ENCODE data around the gene AKR1C3.
"Not testable (repeated sequence)": the region's sequence is repeated elsewhere in the genome, so short reads cannot be mapped to it uniquely, and the experiment has no call there.

The AKR1C3 gene

DNA sequence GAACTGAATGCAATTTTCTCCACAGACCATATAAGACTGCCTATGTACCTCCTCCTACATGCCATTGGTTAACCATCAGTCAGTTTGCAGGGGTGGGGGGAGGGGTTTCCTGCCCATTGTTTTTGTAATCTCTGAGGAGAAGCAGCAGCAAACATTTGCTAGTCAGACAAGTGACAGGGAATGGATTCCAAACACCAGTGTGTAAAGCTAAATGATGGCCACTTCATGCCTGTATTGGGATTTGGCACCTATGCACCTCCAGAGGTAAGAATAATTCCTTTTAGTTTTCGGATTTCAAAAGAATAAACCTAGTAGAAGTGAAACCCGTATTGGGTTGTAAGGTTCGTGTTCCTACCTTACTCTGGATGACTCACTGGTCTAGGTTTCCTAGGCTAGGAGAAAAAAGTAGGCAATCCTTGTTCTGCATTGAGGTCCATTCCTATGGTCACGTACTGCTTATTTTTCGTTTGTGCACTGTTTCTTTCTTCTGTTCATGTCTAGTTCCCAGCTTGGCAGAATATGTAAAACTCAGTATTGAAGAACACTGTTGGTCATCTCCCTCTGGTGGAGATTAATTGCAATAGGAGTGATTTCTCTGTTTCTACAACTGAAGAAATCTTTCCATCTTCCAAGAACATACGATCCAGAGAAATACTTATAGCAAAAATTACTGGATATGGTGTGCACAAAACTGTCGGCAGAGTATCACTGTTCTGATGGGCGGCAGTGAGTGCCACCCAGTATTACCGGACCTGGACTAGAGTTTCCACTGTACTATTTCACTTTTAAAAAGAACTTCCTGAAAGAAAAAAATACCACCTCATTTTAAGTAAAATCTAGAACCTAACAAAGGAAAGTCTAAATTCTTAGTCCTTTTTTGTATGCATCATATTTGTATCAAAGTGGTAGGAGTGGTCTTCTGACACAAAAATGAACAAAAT, at the start of gene AKR1C3:
TSS of gene AKR1C3 (plus strand) at position 150 of the 941 bp plus-strand sequence. CDS start at position 181, 31 bp downstream.
- no peak for DNase-seq (ENCODE audit: low read depth in 2 of 2)

GRCh38 chr10:5045095-5045494, 49.1 kb upstream of the AKR1C3 start:
- DNase-seq (ENCODE audit: low read depth in 2 of 2): no peak

- no peak for DNase-seq (ENCODE audit: low read depth in 2 of 2)
Observed at GRCh38 chr10:5046410-5046809, 47.8 kb upstream of the AKR1C3 start.

DNA sequence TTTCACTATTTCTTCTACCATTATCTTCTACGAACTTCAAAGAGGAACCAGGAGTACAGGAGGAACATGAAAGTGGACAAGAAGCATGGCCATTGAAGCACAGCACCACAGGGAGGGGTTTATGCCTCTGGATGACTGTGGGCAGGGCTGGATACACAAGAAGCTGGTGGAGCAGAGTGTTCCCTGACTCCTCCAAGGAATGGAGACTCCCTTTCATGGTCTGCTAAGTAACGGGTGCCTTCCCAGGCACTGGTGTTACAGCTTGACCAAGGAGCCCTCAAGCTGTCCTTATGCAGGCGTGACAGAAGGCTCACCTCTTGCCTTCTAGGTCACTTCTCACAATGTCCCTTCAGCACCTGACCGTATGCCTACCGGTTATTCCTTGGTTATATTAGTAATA, 47.2 kb upstream of the AKR1C3 start:
- DNase-seq (ENCODE audit: low read depth in 2 of 2): not testable (repeated sequence)

DNA sequence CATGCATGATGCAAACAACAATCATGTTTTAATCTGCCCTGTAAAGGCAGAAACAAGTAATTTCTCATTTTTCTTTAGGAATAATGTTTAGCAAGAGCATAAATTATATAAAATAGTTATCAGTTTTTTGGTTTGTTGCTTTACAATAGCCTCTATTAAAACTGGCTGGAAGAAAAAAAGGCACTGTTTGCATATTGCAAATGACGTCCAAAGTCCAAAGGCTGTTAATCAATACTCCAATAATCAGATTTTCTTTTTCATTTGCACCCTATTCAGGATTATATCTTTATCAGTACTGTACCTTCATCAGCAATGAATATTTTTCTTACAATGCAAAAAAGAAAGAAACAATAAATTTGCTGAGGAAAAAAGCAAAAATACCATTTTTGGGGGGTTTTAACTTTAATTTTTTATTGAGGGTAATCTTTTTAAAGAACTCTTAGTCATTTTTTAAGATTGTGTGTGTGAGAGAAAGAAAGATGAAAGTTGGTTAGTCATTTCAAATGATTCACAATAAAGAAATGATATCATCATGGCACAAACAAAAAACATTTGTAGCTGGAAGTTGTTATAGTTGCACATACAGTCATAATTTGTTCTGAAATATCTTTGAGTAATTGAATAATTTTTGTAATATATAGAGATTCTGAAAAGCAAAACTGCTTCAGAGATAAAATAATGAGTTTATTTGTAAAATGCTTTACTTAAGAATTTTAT, 46.1 kb upstream of the AKR1C3 start:
- no peak for DNase-seq (ENCODE audit: low read depth in 2 of 2)

- DNase-seq (ENCODE audit: low read depth in 2 of 2): not testable (repeated sequence)
Observed at GRCh38 chr10:5052951-5053500, 41.2 kb upstream of the AKR1C3 start.

DNA sequence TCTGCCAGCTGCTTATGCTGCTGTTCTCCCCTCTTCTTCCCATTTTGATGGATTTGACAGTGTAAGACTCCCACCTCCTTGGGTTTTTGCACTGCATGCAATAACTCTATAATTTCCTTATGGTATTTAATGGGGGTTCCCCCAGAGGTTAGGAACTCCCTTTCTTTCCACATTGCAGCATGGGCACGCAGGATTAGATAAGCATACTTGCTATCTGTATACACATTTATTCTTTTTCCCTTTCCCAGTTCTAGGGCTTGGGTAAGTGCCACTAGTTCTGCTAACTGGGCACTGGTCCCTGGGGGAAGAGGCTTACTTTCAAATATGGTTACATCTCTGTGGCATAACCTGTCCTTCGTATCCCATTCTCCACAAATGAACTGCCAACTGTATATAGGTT, 39.4 kb upstream of the AKR1C3 start:
- DNase-seq (ENCODE audit: low read depth in 2 of 2): not testable (repeated sequence)

DNA sequence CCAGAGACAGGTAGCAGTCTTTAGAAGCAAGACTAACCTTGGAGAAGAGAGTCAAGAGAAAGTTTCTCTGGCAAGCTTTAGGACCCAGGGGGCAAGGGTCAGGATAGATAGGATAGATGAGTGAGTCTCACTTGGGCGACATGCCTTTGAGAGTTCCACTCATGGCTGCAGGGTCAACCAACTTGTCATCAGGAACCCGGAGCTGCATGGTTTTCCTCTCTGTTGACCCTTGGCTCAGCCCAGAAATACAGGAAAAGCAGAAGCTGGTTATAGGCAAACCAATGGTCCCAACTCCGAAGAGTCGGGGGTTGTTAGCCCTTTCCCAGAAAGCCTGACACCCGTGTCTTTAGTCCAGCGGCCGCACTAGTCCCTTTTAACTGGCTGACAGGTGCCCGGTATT, 34.9 kb upstream of the AKR1C3 start:
- DNase-seq (ENCODE audit: low read depth in 2 of 2): not testable (repeated sequence)

DNA sequence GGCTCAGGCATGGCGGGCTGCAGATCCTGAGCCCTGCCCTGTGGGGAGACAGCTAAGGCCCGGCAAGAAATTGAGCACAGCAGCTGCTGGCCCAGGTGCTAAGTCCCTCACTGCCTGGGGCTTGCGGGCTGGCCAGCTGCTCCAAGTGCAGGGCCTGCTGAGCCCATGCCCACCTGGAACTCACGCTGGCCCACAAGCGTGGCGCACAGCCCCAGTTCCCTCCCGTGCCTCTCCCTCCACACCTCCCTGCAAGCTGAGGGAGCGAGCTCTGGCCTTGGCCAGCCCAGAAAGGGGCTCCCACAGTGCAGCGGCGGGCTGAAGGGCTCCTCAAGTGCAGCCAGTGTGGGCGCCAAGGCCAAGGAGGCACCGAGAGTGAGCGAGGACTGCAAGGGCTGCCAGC, 33.4 kb upstream of the AKR1C3 start:
- not testable (repeated sequence) for DNase-seq (ENCODE audit: low read depth in 2 of 2)

- DNase-seq (ENCODE audit: low read depth in 2 of 2): no peak
Observed at GRCh38 chr10:5064656-5065055, 29.6 kb upstream of the AKR1C3 start.

DNA sequence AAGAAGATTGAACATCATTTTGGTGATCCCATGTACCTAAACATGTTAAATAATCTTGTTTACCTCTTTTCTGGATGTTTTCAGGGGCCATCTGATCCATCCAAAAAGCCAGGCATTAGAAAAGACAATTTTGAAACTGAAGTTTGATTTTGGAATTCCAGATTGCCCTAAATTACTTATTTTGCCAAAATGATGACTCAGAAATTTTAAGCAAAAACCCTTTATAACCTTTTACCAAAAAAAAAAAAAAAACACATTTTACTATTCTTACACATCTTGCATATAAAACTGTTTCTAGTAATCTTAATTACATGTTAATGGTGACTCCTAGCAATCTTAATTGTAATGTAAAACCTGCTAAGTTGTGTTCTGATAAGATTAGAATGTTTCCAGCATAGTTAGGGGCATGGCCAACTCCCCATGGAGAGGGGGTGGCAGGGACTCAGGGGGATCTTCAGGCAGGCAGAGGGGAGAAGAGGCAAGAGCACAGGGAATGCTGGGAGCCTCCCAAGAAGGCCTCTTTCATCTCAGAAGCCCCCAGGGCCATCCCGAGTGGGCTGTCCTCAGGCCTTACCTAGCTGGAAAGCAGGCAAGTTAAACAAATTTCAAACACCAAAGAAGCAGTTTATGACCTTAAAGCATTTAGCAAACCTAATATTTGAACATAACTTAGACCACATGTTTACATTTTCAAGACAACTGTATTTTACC, 25.8 kb upstream of the AKR1C3 start:
- DNase-seq (ENCODE audit: low read depth in 2 of 2): no peak

DNA sequence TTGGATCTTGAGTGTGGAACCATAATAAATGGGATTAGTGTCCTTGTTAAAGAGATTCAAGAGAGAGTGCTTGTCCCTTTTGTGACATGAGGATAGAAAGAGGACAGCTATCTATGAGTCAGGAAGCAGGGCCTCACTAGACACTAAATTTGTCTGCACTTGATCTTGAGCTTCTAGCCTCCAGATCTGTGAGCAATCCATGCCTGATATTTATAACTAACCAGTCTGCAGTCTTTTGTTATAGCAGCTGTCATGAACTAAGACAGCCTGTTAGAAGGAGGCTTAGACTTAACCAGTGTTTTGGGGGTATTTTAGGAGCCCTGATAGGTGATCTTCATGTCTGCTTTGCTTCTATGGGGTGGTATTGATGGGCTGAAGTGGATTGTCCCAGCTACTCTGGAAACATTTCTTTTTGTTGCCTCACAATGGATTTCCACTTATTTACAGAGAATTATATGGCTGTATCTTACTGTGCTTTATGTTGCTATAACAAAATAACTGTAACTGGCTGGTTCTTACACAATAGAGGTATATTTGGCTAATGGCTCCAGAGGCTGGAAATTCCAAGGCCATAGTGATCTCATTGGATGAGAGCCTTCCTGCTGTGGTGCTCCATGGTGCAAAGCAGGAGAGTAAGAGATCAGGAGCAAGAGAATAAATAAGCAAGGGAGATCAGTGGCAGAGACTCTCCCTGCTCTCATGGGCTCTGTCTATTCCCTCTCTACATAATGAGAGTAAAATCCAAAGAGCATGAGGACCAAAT, 23.4 kb upstream of the AKR1C3 start:
- DNase-seq (ENCODE audit: low read depth in 2 of 2): no peak

GRCh38 chr10:5071411-5072198, 22.6 kb upstream of the AKR1C3 start:
- no peak for DNase-seq (ENCODE audit: low read depth in 2 of 2)

DNA sequence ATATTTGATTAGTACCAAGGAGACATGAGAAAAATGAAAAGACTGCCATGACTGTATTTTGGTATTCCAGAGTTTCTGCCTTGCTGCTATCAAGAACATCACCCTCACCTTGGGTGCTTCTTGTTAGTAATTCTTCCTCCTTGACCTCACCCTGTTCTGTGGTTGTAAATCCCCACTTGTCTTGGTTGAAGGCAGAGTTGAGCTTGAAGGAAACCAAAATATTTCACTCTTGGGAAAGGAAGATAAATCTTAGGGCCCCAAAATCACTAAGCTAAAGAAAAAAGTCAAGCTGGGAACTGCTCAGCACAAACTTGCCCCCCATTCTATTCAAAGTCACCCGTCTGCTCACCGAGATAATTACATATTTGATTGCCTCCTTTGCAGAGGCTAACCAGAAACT, 20.6 kb upstream of the AKR1C3 start:
- no peak for DNase-seq (ENCODE audit: low read depth in 2 of 2)

DNA sequence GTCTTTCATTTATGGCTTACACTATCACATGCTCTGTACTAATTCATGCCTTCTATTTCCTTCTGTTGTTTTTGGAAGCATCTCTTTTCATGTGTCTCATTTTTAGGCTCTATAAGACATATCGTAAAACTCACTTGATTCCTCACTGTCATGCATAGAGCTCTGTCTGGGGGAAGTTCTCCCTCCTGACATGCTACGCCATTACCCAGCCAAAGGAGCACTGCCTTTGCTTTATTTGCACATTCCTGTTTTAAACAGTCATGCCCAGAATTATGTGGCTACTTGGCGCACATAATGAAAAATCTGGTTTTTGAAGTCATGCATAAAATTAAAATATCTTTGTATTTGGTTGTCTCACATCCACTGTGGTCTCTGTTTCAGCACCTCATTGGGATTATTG, 17.6 kb upstream of the AKR1C3 start:
- no peak for DNase-seq (ENCODE audit: low read depth in 2 of 2)

DNA sequence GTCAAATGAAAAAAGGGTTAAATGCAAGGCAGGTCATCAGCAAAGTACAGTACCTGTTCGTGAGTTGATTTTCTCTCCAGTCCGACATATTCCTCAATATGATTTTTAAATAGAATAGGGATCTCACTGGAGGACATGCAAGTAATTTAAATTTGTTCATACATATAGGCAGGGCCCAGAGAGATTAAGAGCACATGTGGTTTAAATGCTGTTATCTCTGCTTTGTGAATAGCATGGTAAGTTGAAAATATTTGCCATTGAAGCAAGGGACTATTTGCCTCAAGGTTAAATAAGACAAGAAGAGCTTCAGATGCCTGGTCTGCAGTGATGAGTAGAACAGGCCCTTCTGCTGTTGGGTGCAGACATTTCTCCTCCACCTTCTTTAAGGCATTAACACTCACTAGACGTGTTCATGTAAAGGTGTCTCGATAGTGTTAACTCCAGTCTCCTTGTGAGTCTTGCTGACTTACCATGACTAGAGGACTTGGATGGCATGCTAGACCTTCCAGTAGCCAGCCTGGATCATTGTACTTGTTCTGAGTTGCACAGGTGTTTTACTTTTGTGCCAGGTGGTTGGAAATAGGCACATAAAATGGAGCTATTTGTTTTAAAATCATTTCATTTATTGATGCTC, 15.6 kb upstream of the AKR1C3 start:
- DNase-seq (ENCODE audit: low read depth in 2 of 2): no peak

- no peak for DNase-seq (ENCODE audit: low read depth in 2 of 2)
Observed at GRCh38 chr10:5079306-5079830, 14.8 kb upstream of the AKR1C3 start.

- DNase-seq (ENCODE audit: low read depth in 2 of 2): no peak
Observed at GRCh38 chr10:5079836-5080235, 14.4 kb upstream of the AKR1C3 start.

DNA sequence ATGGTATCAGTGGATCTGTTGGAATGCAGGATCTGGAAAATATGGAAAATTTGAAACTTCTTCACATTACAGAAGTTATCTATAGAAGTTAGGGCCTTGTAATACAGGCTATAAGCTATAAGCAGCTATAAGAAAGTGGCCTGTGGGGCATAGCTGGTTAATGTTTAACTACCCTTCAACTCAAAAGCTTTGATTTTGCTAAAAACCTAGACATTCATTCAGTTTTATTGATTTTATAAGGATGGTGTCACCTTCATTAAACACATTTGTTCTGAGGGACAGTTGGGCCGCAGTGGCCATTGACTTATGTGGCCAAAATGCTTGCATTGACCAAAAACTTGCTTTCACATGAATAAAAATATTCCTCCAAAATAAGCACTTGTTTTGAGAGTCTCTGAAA, 13.1 kb upstream of the AKR1C3 start:
- no peak for DNase-seq (ENCODE audit: low read depth in 2 of 2)
